GM12874 (cell line): ENCODE measurements around the gene SNAPC2.

Source experiments
- CTCF ChIP-seq: IDR thresholded peaks from 2 replicates; pipeline ENCODE4 v1.5.1; 2011; ENCODE audit warnings: low read depth, mild to moderate bottlenecking, control low read depth, low read length, moderate library complexity; ENCODE audit not compliant: insufficient read depth

Gene SNAPC2

DNA sequence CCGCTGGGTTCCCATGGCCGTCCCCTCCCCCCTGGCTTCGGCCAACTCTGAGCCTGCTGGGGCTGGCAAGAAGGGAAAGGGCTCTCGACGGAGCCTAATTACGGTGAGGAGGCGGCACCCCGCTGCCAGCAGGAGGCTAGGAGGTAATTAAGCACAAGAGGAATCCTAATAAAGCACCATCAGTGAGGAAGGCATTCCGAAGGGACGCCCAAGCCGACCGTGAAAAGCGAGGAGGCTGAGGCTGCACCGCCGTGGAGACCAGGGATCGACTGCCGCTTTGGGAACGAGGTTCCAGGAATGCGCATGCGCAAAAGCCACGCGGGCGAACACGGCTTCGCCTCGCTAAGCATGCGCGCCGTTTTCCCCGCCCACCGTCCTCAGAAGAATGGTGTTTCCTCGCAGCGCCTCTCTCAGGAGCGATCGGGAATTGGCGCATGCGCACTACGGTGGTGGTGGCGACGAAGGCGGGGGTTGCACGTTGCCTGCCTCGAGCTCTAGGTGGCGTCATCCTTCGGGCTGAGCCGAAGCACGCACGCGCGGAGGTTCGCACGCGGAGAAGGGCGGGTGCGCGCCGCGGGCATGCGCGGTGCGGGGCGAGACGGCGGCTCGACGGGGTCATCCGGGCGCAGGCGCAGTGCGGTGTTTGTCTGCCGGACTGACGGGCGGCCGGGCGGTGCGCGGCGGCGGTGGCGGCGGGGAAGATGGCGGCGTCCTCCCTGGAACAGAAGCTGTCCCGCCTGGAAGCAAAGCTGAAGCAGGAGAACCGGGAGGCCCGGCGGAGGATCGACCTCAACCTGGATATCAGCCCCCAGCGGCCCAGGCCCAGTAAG lies 16.7 kb upstream of the SNAPC2 start, which contains the start of gene MAP2K7:
Gene MAP2K7, plus strand, starts transcription at position 634 of the 830 bp plus-strand sequence. Its CDS starts 68 bp downstream, at position 702.
- peak; percentile 73 for TF ChIP-seq CTCF

- TF ChIP-seq CTCF: no peak
Measured at GRCh38 chr19:7904074-7905020, 15.8 kb upstream of the SNAPC2 start.

DNA sequence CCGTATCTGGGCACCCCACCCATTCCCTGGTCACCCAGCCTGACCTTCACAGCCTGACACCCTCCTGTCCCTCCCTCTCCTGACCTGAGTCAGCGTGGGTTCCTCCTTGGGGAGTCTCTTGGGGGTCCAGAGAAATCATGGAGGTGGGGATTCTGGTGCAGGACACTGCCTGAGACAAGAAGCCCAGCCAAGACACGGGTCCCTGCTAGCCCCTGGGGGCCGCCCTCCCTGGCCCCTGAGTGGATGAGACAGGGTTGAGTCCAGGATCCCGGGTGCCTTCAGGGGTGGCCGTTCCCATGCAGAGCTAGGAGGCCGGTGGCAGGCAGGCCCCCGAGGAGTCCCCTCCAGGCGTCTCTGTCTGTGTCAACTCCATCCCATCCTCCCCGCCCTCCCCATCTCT lies 14.9 kb upstream of the SNAPC2 start:
- TF ChIP-seq CTCF: no peak

DNA sequence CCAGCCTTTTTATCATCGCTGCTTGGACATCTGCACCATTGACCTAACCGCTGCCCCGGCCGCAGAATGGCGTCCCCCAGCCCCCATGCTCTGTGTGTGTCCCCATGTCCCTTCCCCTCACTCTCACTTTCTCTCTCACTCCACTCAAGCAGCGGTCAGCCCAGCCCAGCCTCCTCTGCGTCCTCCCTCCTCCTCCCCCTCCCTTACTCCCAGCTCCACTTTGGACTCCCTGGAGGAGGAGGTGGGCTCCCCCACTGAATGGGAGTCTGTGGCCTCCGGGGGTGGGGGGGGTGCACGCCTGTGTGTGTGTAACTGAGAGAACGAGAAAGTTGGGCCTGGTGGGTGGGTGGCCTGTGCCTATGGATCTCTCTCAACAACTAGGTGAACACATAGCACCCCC lies 14.3 kb upstream of the SNAPC2 start:
- no peak for TF ChIP-seq CTCF

DNA sequence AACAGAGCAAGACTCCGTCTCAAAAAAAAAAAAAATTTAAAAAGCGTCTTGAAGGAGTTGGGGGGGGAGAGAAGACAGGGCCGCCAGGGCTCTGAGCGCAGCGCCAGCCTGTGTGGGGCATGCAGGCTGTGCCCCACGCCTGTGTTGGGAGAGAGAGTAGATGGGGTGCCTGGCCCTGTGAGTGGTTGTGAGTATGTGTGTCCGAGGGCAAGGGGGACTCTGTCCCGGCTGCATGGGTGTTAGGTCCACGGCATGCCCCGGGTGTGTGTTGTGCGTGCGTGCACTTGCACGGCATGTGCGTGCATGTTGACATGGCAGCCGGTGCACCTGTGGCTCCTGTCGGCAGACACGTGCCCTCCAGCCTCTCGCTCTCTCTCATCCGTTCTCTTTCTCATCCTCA lies 13.0 kb upstream of the SNAPC2 start:
- no peak for TF ChIP-seq CTCF

DNA sequence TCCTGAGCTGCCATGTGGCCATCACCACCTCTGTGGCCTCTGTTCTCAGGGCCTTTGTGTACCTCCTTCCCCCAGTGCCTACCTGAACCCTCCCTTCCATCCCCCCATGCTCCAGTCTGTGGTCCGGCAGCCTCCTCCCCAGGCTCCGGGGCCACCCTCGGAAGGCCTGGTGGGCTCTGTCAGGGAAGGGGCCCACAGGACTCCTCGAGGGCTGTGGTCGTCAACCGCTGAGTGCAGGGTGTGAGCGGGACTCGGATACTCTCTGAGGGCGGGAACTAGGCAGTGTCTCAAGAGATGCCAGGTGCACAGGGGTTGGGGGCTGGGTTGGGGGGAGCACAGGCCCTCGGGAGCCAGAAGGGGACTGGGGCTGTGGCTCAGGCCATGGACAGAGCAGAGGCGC lies 12.6 kb upstream of the SNAPC2 start:
- no peak for TF ChIP-seq CTCF

DNA sequence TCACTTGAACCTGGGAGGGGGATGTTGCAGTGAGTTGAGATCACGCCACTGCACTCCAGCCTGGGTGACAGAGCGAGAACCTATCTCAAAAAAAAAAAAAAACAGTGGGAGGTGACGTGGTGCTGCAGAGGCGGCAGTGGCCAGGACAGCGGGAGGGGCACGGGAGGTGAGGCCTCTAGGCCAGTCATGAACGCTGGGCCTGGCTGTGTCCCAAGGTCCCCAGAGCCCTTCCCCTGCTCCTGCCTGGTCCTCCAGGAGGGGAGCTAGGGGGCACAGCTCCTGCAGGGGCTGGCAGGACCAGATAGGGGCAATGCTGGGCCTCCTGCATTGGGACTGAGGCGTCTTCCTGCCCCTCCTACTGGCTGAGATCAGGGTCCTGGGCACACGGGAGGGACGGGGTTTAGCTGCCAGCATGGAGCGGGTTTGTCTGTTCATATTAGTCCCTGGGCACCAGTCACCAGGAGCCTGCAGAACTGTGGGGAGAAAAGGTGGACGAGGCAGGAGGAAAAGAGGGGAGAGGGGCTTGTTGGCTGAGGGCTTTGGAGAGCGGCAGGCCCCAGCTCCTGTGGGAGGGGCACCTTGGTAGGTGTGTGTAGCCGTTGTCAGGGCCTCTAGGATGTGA lies 11.9 kb upstream of the SNAPC2 start:
- TF ChIP-seq CTCF: no peak
